ENCODE results near the gene C16orf78.

The C16orf78 gene, protein sequence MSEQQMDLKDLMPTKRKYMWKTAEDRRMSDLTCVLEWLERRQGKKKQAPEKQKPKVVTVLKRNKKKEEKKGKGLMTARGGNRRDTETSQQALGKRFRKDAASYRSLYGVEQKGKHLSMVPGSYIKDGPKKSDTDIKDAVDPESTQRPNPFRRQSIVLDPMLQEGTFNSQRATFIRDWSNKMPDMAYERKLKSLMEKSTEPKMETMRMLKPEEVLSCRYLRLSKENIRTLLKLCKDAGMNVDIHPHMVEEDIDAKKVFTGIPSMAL

DNA sequence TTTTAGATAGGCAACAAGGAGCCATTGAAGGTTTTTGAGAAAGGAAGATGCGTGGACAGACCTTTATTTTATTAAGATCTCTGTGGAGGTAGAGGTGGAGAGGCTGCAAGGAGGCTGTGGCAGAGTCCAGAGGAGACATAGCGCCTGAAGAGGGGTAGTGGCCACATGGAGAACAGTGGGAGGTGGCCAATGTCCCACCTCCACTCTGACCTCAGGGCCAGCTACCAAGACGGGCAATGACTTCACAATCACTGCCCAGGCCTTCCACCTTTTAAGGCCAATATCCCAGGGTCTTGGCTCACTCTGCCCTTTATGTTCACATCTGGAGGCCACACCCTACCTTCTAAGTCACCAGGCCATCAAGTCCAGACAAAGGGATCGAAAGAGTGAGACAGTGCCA is at the start of gene C16orf78:
TSS of gene C16orf78 (plus strand) at position 301 of the 400 bp plus-strand sequence. CDS start 136 bp downstream, outside the sequence.
- TF ChIP-seq RARB (CRISPR knock-in tag; IDR thresholded peaks at IDR 0.05) (no peak), ZNF565 (CRISPR knock-in tag; conservative IDR thresholded peaks at IDR 0.05; ENCODE audit: low read depth) (no peak), ZC3H10 (CRISPR knock-in tag; IDR thresholded peaks at IDR 0.05) (no peak), OSR1 (CRISPR knock-in tag; IDR thresholded peaks at IDR 0.05) (no peak), ZNF8 (CRISPR knock-in tag; IDR thresholded peaks at IDR 0.05) (no peak), CSDC2 (CRISPR knock-in tag; IDR thresholded peaks at IDR 0.05) (no peak), ZFP30 (CRISPR knock-in tag; IDR thresholded peaks at IDR 0.05) (no peak), ZNF70 (CRISPR knock-in tag; IDR thresholded peaks at IDR 0.05) (no peak), ZFP3 (CRISPR knock-in tag; IDR thresholded peaks at IDR 0.05) (no peak), TCF4 (CRISPR knock-in tag; IDR thresholded peaks at IDR 0.05; ENCODE audit: borderline replicate concordance) (no peak), BACH2 (CRISPR knock-in tag; IDR thresholded peaks at IDR 0.05; ENCODE audit: borderline replicate concordance) (no peak), SNAI2 (CRISPR knock-in tag; IDR thresholded peaks at IDR 0.05) (no peak), TOX (CRISPR knock-in tag; IDR thresholded peaks at IDR 0.05; ENCODE audit: borderline replicate concordance) (no peak), ISL1 (CRISPR knock-in tag; IDR thresholded peaks at IDR 0.05) (no peak), GLIS3 (CRISPR knock-in tag; IDR thresholded peaks at IDR 0.05) (no peak)
- TF ChIP-seq, protein P1, sequence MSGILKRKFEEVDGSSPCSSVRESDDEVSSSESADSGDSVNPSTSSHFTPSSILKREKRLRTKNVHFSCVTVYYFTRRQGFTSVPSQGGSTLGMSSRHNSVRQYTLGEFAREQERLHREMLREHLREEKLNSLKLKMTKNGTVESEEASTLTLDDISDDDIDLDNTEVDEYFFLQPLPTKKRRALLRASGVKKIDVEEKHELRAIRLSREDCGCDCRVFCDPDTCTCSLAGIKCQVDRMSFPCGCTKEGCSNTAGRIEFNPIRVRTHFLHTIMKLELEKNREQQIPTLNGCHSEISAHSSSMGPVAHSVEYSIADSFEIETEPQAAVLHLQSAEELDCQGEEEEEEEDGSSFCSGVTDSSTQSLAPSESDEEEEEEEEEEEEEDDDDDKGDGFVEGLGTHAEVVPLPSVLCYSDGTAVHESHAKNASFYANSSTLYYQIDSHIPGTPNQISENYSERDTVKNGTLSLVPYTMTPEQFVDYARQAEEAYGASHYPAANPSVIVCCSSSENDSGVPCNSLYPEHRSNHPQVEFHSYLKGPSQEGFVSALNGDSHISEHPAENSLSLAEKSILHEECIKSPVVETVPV (CRISPR knock-in tag; IDR thresholded peaks at IDR 0.05), result no peak
- TF ChIP-seq, protein P2, sequence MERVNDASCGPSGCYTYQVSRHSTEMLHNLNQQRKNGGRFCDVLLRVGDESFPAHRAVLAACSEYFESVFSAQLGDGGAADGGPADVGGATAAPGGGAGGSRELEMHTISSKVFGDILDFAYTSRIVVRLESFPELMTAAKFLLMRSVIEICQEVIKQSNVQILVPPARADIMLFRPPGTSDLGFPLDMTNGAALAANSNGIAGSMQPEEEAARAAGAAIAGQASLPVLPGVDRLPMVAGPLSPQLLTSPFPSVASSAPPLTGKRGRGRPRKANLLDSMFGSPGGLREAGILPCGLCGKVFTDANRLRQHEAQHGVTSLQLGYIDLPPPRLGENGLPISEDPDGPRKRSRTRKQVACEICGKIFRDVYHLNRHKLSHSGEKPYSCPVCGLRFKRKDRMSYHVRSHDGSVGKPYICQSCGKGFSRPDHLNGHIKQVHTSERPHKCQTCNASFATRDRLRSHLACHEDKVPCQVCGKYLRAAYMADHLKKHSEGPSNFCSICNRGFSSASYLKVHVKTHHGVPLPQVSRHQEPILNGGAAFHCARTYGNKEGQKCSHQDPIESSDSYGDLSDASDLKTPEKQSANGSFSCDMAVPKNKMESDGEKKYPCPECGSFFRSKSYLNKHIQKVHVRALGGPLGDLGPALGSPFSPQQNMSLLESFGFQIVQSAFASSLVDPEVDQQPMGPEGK (CRISPR knock-in tag; IDR thresholded peaks at IDR 0.05; ENCODE audit: borderline replicate concordance), result no peak
- no peak for ATAC-seq

DNA sequence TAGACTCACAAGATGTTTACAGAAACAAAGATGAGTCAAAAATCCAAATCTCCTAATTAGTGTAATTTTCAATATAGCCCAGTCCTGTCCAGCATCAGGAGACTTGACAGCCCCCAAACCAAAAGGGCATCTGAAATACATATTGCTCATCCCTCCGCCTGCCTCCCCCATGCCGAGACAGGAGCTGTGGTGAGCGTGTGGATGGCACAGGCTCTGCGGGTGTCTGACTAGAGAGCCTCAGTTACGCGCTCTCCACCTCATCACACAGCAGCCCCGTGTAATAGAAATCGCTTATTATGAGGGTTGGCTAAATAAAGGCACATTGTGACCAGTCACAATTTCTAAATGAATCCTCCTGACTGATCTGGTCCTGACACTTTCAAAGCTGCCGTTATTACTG is 48.9 kb upstream of the C16orf78 start:
- TF ChIP-seq SNAI2 (CRISPR knock-in tag; IDR thresholded peaks at IDR 0.05) (no peak), ZNF565 (CRISPR knock-in tag; conservative IDR thresholded peaks at IDR 0.05; ENCODE audit: low read depth) (no peak), ARNTL (CRISPR knock-in tag; IDR thresholded peaks at IDR 0.05; ENCODE audit: borderline replicate concordance, low read depth) (no peak), ZNF8 (CRISPR knock-in tag; IDR thresholded peaks at IDR 0.05) (no peak), RARB (CRISPR knock-in tag; IDR thresholded peaks at IDR 0.05) (no peak), GLIS3 (CRISPR knock-in tag; IDR thresholded peaks at IDR 0.05) (no peak), TCF4 (CRISPR knock-in tag; IDR thresholded peaks at IDR 0.05; ENCODE audit: borderline replicate concordance) (no peak)
- TF ChIP-seq, protein P3, sequence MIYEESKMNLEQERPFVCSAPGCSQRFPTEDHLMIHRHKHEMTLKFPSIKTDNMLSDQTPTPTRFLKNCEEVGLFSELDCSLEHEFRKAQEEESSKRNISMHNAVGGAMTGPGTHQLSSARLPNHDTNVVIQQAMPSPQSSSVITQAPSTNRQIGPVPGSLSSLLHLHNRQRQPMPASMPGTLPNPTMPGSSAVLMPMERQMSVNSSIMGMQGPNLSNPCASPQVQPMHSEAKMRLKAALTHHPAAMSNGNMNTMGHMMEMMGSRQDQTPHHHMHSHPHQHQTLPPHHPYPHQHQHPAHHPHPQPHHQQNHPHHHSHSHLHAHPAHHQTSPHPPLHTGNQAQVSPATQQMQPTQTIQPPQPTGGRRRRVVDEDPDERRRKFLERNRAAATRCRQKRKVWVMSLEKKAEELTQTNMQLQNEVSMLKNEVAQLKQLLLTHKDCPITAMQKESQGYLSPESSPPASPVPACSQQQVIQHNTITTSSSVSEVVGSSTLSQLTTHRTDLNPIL (CRISPR knock-in tag; IDR thresholded peaks at IDR 0.05; ENCODE audit: low read depth), result no peak

DNA sequence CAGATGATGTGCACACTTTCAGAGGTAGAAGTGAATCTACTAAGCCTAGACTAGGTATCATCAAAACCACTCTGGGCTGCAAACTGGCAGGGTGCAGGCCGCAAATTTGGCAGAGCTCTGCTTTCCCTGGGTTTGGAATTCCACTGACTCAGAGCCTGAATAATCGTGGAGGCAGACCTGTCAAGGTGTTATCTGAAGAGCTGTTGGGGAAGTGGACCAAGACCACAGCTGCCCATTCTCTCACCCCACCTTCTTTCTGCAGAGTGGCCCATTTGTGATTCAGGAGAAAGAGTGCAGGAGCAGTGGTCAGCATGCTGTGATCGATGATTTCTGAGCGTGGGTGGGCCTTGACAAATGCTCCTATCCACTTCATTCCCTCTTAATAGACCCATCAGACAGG is 46.1 kb upstream of the C16orf78 start:
- ATAC-seq, result no peak
- no peak for TF ChIP-seq ESRRG (CRISPR knock-in tag; IDR thresholded peaks at IDR 0.05)
- TF ChIP-seq RARB (CRISPR knock-in tag; IDR thresholded peaks at IDR 0.05), result no peak
- no peak for TF ChIP-seq ARNTL (CRISPR knock-in tag; IDR thresholded peaks at IDR 0.05; ENCODE audit: borderline replicate concordance, low read depth)
- no peak for TF ChIP-seq ZNF565 (CRISPR knock-in tag; conservative IDR thresholded peaks at IDR 0.05; ENCODE audit: low read depth)
- TF ChIP-seq, protein P4, sequence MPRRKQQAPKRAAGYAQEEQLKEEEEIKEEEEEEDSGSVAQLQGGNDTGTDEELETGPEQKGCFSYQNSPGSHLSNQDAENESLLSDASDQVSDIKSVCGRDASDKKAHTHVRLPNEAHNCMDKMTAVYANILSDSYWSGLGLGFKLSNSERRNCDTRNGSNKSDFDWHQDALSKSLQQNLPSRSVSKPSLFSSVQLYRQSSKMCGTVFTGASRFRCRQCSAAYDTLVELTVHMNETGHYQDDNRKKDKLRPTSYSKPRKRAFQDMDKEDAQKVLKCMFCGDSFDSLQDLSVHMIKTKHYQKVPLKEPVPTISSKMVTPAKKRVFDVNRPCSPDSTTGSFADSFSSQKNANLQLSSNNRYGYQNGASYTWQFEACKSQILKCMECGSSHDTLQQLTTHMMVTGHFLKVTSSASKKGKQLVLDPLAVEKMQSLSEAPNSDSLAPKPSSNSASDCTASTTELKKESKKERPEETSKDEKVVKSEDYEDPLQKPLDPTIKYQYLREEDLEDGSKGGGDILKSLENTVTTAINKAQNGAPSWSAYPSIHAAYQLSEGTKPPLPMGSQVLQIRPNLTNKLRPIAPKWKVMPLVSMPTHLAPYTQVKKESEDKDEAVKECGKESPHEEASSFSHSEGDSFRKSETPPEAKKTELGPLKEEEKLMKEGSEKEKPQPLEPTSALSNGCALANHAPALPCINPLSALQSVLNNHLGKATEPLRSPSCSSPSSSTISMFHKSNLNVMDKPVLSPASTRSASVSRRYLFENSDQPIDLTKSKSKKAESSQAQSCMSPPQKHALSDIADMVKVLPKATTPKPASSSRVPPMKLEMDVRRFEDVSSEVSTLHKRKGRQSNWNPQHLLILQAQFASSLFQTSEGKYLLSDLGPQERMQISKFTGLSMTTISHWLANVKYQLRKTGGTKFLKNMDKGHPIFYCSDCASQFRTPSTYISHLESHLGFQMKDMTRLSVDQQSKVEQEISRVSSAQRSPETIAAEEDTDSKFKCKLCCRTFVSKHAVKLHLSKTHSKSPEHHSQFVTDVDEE (CRISPR knock-in tag; IDR thresholded peaks at IDR 0.05), result no peak
- TF ChIP-seq ZC3H10 (CRISPR knock-in tag; IDR thresholded peaks at IDR 0.05), result no peak
- TF ChIP-seq ZFP30 (CRISPR knock-in tag; IDR thresholded peaks at IDR 0.05), result no peak
- no peak for TF ChIP-seq OSR1 (CRISPR knock-in tag; IDR thresholded peaks at IDR 0.05)
- TF ChIP-seq ISL1 (CRISPR knock-in tag; IDR thresholded peaks at IDR 0.05), result no peak
- TF ChIP-seq, protein P5, sequence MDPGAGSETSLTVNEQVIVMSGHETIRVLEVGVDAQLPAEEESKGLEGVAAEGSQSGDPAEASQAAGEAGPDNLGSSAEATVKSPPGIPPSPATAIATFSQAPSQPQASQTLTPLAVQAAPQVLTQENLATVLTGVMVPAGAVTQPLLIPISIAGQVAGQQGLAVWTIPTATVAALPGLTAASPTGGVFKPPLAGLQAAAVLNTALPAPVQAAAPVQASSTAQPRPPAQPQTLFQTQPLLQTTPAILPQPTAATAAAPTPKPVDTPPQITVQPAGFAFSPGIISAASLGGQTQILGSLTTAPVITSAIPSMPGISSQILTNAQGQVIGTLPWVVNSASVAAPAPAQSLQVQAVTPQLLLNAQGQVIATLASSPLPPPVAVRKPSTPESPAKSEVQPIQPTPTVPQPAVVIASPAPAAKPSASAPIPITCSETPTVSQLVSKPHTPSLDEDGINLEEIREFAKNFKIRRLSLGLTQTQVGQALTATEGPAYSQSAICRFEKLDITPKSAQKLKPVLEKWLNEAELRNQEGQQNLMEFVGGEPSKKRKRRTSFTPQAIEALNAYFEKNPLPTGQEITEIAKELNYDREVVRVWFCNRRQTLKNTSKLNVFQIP (CRISPR knock-in tag; IDR thresholded peaks at IDR 0.05; ENCODE audit: borderline replicate concordance, low read depth), result no peak
- TF ChIP-seq, protein P3 (CRISPR knock-in tag; IDR thresholded peaks at IDR 0.05; ENCODE audit: low read depth), result no peak
- TF ChIP-seq PPARA (CRISPR knock-in tag; IDR thresholded peaks at IDR 0.05; ENCODE audit: borderline replicate concordance), result no peak
- no peak for TF ChIP-seq BACH2 (CRISPR knock-in tag; IDR thresholded peaks at IDR 0.05; ENCODE audit: borderline replicate concordance)
- no peak for TF ChIP-seq TOX (CRISPR knock-in tag; IDR thresholded peaks at IDR 0.05; ENCODE audit: borderline replicate concordance)
- TF ChIP-seq SNAI2 (CRISPR knock-in tag; IDR thresholded peaks at IDR 0.05), result no peak
- no peak for TF ChIP-seq ZNF8 (CRISPR knock-in tag; IDR thresholded peaks at IDR 0.05)

More for the DNA sequence above, 48.9 kb upstream of the C16orf78 start:
- ATAC-seq, result no peak
